ENCODE data around the gene BORCS8. TPM values are rescaled to one million over a fixed set of nuclear protein-coding genes. Genes with fewer than 3 reads are reported as not detected.

BORCS8 gene
- total RNA-seq, 6 experiments from 2014 or later, result 33.9 to 43.2 (median 38.6) TPM

DNA sequence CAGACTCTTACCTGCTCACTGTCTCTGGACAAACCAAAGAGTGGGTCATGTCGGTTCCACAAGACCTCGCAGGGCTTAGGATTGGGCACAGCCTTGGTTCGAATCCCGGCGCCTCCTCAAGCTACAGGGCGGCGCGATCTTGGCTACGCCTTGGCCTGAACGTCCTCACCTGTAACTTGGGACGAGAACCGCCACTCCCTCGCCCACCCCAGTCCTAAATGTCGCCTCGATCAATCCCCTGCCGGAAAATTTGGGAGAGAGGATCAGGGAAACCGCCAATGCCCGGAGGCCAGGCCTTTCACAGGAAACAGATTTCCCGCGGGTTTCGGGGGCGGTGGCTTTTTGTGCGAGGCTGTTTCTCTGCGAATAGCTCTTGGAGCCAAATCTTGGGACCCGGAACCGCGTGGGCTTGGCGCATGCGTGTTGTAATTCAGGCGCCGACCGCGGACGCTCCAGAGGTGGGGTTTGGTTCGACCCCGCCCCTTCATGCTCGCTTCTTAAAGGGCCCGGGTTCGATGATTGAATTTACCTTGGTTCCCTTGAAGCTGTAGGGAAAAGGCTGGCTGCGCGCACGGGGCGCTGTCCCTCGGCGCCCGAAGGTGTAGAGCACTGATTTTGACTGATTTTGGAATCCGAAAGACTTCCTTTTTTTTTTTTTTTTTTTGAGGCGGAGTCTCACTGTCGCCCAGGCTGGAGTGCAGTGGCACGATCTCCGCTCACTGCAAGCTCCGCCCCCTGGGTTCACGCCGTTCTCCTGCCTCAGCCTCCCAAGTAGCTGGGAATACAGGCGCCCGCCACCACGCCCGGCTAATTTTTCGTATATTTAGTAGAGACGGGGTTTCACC, 11.3 kb upstream of the BORCS8 start, which contains the start of gene NR2C2AP:
TSS of gene NR2C2AP (minus strand) at position 403 of the 845 bp plus-strand sequence. CDS start at position 49, 354 bp downstream.
- TF ChIP-seq, protein P1, sequence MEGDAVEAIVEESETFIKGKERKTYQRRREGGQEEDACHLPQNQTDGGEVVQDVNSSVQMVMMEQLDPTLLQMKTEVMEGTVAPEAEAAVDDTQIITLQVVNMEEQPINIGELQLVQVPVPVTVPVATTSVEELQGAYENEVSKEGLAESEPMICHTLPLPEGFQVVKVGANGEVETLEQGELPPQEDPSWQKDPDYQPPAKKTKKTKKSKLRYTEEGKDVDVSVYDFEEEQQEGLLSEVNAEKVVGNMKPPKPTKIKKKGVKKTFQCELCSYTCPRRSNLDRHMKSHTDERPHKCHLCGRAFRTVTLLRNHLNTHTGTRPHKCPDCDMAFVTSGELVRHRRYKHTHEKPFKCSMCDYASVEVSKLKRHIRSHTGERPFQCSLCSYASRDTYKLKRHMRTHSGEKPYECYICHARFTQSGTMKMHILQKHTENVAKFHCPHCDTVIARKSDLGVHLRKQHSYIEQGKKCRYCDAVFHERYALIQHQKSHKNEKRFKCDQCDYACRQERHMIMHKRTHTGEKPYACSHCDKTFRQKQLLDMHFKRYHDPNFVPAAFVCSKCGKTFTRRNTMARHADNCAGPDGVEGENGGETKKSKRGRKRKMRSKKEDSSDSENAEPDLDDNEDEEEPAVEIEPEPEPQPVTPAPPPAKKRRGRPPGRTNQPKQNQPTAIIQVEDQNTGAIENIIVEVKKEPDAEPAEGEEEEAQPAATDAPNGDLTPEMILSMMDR (IDR thresholded peaks at IDR 0.05), result no peak
- peaks cover 14% of the 10 kb centered on the region for H3K36me3 Mint-ChIP-seq (ENCODE audit: low read depth)
- DNase-seq, result peak; percentile 76
- H3K27me3 Mint-ChIP-seq (ENCODE audit: insufficient read depth), result peaks cover 9% of the 10 kb centered on the region
- peak within 1 kb of the TSS; percentile 79 for H3K27ac Mint-ChIP-seq
- H3K4me3 Mint-ChIP-seq, result peak within 1 kb of the TSS; percentile 91
- H3K4me1 Mint-ChIP-seq (ENCODE audit: low read depth), result peaks cover 11% of the 10 kb centered on the region
- no peaks in the 10 kb centered on the region for H3K9me3 Mint-ChIP-seq

DNA sequence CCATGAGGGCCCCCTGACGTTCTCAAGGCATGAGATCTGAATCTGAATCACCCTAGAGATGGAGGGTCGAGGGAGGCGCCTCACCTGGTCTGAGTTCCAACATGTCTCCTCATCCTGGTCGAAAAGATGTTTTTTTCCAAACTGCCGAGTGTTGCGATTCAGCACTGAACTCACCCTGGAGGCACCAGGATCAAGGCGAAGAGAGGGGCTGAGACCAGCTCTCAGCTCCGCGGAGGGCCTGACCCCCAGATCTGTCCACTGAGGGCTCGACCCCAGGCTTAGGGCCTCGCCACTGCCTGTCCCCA, 10.7 kb upstream of the BORCS8 start:
- Mint-ChIP-seq H3K9me3 (no peaks in the 10 kb centered on the region), H3K36me3 (ENCODE audit: low read depth) (peaks cover 18% of the 10 kb centered on the region), H3K4me1 (ENCODE audit: low read depth) (peaks cover 11% of the 10 kb centered on the region), H3K27ac (peak overlapping the region; percentile 79), H3K4me3 (peak overlapping the region; percentile 91), H3K27me3 (ENCODE audit: insufficient read depth) (peaks cover 9% of the 10 kb centered on the region)
- TF ChIP-seq, protein P1 (IDR thresholded peaks at IDR 0.05), result no peak
- DNase-seq, result no peak

DNA sequence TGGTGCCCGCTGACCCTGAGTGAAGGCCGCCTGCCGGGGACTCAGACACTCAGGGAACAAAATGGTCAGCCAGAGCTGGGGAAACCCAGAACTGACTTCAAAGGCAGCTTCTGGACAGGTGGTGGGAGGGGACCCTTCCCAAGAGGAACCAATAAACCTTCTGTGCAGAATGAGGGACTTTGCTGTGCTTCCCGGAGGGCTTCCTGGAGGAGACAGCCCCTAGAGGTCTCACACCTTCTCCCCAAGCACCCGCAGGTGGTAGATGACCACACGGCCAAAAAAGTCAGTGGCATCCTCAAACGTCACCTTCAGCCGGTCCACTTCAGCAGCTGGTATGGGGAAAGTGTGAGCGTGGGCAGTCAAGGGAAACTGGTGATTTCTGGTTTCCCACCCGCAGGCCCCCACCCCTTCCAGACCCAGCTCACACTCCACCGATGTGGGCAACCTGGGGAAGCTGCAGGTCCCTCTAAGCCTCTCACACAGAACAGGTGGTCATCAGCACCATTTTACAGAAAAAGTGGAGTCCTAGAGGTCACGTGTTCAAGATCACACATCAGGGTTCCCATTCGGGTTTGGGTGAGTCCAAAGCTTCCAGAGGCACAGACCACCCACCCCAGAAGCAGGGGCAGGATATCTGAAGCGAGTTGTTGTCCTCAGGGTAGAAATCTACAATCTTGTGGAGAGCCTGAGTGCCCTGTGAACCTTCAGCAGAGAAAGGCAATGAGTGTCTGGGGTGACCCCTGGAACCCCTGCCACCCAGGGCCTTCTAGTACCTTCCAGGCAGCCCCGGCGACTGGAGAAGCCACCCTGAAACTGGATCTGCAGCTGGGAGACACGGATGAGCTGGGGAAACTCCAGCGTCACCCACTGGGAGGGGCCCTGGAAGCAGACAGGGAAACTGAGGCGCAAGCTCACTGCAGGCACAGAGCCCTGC, 10.0 kb upstream of the BORCS8 start:
- peak overlapping the region; percentile 79; the same call in 1 of the 2 replicates for H3K27ac Mint-ChIP-seq

DNA sequence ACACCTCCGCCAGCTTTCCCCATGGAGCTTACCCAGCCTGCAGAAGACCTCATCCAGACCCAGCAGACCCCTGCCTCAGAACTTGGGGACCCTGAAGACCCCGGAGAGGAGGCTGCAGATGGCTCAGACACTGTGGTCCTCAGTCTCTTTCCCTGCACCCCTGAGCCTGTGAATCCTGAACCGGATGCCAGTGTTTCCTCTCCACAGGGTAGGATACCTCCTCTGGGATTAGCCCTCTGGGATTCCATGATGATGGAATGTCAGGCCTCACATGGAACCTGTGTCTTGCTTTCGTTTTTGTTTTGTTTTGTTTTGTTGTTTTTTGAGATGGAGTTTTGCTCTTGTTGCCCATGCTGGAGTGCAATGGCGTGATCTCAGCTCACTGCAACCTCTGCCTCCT, 2.0 kb upstream of the BORCS8 start:
- 0 out of 2 replicates have a peak overlapping the region, but pooled peaks have one; percentile 42 for H3K27ac Mint-ChIP-seq
- peak overlapping the region; percentile 98 for H3K4me3 Mint-ChIP-seq
- peaks cover 2% of the 10 kb centered on the region; the same call in 1 of the 2 replicates for H3K27me3 Mint-ChIP-seq (ENCODE audit: insufficient read depth)
- no peaks in the 10 kb centered on the region for H3K9me3 Mint-ChIP-seq
- TF ChIP-seq, protein P1 (IDR thresholded peaks at IDR 0.05), result no peak
- DNase-seq, result no peak
- peaks cover 30% of the 10 kb centered on the region for H3K4me1 Mint-ChIP-seq (ENCODE audit: low read depth)
- H3K36me3 Mint-ChIP-seq (ENCODE audit: low read depth), result peaks cover 12% of the 10 kb centered on the region; the same call in 1 of the 2 replicates

More for the DNA sequence above, 10.0 kb upstream of the BORCS8 start:
- Mint-ChIP-seq H3K4me1 (ENCODE audit: low read depth) (peaks cover 11% of the 10 kb centered on the region), H3K9me3 (no peaks in the 10 kb centered on the region), H3K27me3 (ENCODE audit: insufficient read depth) (peaks cover 9% of the 10 kb centered on the region; the same call in 1 of the 2 replicates), H3K36me3 (ENCODE audit: low read depth) (peaks cover 18% of the 10 kb centered on the region), H3K4me3 (peak overlapping the region; percentile 91)
- TF ChIP-seq, protein P1 (IDR thresholded peaks at IDR 0.05), result no peak
- no peak for DNase-seq

DNA sequence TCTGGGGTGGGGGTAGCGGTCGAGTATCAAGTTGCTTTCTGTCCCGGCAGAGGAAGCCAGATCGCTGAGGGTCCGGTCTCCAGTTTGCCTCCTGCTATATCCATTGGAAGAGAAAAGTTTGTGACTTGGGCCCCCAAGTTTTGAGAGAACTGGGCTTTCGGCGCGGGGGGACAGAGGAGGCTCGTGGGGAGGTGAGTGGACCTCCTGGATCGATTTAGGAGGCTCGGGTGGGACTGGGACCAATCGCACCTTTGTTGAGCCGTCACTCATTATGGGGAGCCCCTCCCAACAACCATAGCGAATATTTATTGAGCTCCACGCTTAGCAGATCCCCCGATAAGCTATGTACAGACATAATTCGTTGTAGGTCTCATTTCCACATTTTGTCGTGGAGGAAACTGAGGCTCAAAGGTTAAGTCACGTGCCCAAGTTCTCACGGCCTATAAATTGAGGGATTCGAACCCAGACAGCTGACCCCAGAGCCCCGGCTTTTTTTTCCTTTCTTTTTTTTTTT, 1.0 kb upstream of the BORCS8 start:
- H3K4me1 Mint-ChIP-seq (ENCODE audit: low read depth), result peaks cover 30% of the 10 kb centered on the region
- TF ChIP-seq, protein P1 (IDR thresholded peaks at IDR 0.05), result no peak
- peak overlapping the region; percentile 88 for H3K27ac Mint-ChIP-seq
- DNase-seq, result no peak
- H3K9me3 Mint-ChIP-seq, result no peaks in the 10 kb centered on the region
- H3K36me3 Mint-ChIP-seq (ENCODE audit: low read depth), result peaks cover 6% of the 10 kb centered on the region; the same call in 1 of the 2 replicates
- peak overlapping the region; percentile 98 for H3K4me3 Mint-ChIP-seq
- peaks cover 2% of the 10 kb centered on the region; the same call in 1 of the 2 replicates for H3K27me3 Mint-ChIP-seq (ENCODE audit: insufficient read depth)

All from HFFc6 (cell line).